KMS-11 (cell line): Measurements from ENCODE around the gene DSC3.
"Not testable (repeated sequence)": the region's sequence is repeated elsewhere in the genome, so short reads cannot be mapped to it uniquely, and the experiment has no call there.

ENCODE experiments used
- H2AFZ ChIP-seq: fragments of 200-600 bp; sonication (generic); 2 replicates; pipeline ENCODE4 v1.6.1; 2016; ENCODE audit warnings: antibody characterized with exemption, mixed run types, low read depth
- H3K27ac ChIP-seq: fragments of 200-600 bp; sonication (generic); 2 replicates; pipeline ENCODE4 v1.6.1; 2016; ENCODE audit warnings: mild to moderate bottlenecking, mixed run types
- H3K27me3 ChIP-seq: fragments of 200-600 bp; sonication (generic); 2 replicates; pipeline ENCODE4 v1.6.1; 2017; ENCODE audit warnings: mild to moderate bottlenecking, low read depth, mixed run types, moderate library complexity; ENCODE audit not compliant: insufficient read depth
- H3K36me3 ChIP-seq: fragments of 200-600 bp; sonication (generic); 2 replicates; pipeline ENCODE4 v1.6.1; 2017; ENCODE audit warnings: mild to moderate bottlenecking, mixed run types; ENCODE audit not compliant: insufficient read depth
- H3K4me1 ChIP-seq: fragments of 200-600 bp; sonication (generic); 2 replicates; pipeline ENCODE4 v1.6.1; 2016; ENCODE audit warnings: mild to moderate bottlenecking, low read depth, mixed run types; ENCODE audit not compliant: poor library complexity, severe bottlenecking
- H3K4me2 ChIP-seq: fragments of 200-600 bp; sonication (generic); 2 replicates; pipeline ENCODE4 v1.7.0; 2016; ENCODE audit warnings: mild to moderate bottlenecking, mixed run types
- H3K4me3 ChIP-seq: fragments of 200-600 bp; sonication (generic); IDR thresholded peaks from 2 replicates; pipeline ENCODE4 v1.6.1; 2017; ENCODE audit warnings: low read depth, low read length, mixed read lengths; ENCODE audit not compliant: insufficient read depth
- H3K79me2 ChIP-seq: fragments of 200-600 bp; sonication (generic); 2 replicates; pipeline ENCODE4 v1.6.1; 2016; ENCODE audit warnings: low read depth, mixed run types; ENCODE audit not compliant: insufficient read depth
- H3K9ac ChIP-seq: fragments of 200-600 bp; sonication (generic); 2 replicates; pipeline ENCODE4 v1.6.1; 2016; ENCODE audit warnings: mild to moderate bottlenecking, mixed run types
- H4K20me1 ChIP-seq: fragments of 200-600 bp; sonication (generic); 2 replicates; pipeline ENCODE4 v1.6.1; 2016; ENCODE audit warnings: mild to moderate bottlenecking, mixed run types; ENCODE audit not compliant: insufficient read depth
- CTCF ChIP-seq: fragments of 200-600 bp; sonication (generic); conservative IDR thresholded peaks from 2 replicates; pipeline ENCODE4 v1.6.1; 2017; ENCODE audit warnings: low read depth, mild to moderate bottlenecking, antibody characterized with exemption, low read length, moderate library complexity, mixed read lengths

The DSC3 gene

GRCh38 chr18:31039426-31039825, 3.1 kb downstream of the DSC3 start:
- H3K4me3 ChIP-seq: no peak overlapping the region
- TF ChIP-seq CTCF: no peak

GRCh38 chr18:31037686-31038085, 4.9 kb downstream of the DSC3 start:
- H3K4me2 ChIP-seq, H3K4me3 ChIP-seq, H3K9ac ChIP-seq, H3K27ac ChIP-seq, H3K4me1 ChIP-seq, H3K79me2 ChIP-seq, H3K36me3 ChIP-seq, H2AFZ ChIP-seq, H3K27me3 ChIP-seq, H4K20me1 ChIP-seq: not testable (repeated sequence)

More at GRCh38 chr18:31039426-31039825, 3.1 kb downstream of the DSC3 start:
- Histone ChIP-seq H2AFZ (no peak overlapping the region), H3K9ac (no peak overlapping the region), H3K27me3 (no peaks in the 10 kb centered on the region), H3K4me1 (no peaks in the 10 kb centered on the region), H3K36me3 (no peaks in the 10 kb centered on the region), H3K79me2 (no peaks in the 10 kb centered on the region), H3K4me2 (no peak overlapping the region), H3K27ac (no peak overlapping the region), H4K20me1 (no peaks in the 10 kb centered on the region)

- Histone ChIP-seq H3K27me3 (no peaks in the 10 kb centered on the region), H2AFZ (no peak overlapping the region), H3K4me2 (no peak overlapping the region), H3K9ac (no peak overlapping the region), H3K4me3 (no peak overlapping the region), H3K27ac (no peak overlapping the region), H4K20me1 (no peaks in the 10 kb centered on the region), H3K79me2 (no peaks in the 10 kb centered on the region), H3K36me3 (no peaks in the 10 kb centered on the region), H3K4me1 (no peaks in the 10 kb centered on the region)
- TF ChIP-seq CTCF: no peak
Measured at GRCh38 chr18:31034541-31034940, 8.0 kb downstream of the DSC3 start.

GRCh38 chr18:31030574-31031278, 11.8 kb downstream of the DSC3 start:
- no peak for TF ChIP-seq CTCF
- Histone ChIP-seq H3K4me1 (no peaks in the 10 kb centered on the region), H3K9ac (no peak overlapping the region), H4K20me1 (no peaks in the 10 kb centered on the region), H3K79me2 (no peaks in the 10 kb centered on the region), H3K36me3 (no peaks in the 10 kb centered on the region), H3K27ac (no peak overlapping the region), H2AFZ (peak overlapping the region; percentile 23; the same call in 1 of the 2 replicates), H3K27me3 (no peaks in the 10 kb centered on the region), H3K4me3 (no peak overlapping the region), H3K4me2 (peak overlapping the region; percentile 12; the same call in 1 of the 2 replicates)

- Histone ChIP-seq H3K36me3 (no peaks in the 10 kb centered on the region), H3K27ac (no peak overlapping the region), H2AFZ (no peak overlapping the region), H3K27me3 (no peaks in the 10 kb centered on the region), H3K4me3 (no peak overlapping the region), H4K20me1 (no peaks in the 10 kb centered on the region), H3K4me1 (no peaks in the 10 kb centered on the region), H3K9ac (no peak overlapping the region), H3K79me2 (no peaks in the 10 kb centered on the region), H3K4me2 (no peak overlapping the region)
- TF ChIP-seq CTCF: no peak
Measured at GRCh38 chr18:31015715-31016434, 26.7 kb downstream of the DSC3 start.

- H3K4me3 ChIP-seq, H3K4me1 ChIP-seq, H3K79me2 ChIP-seq, H3K27me3 ChIP-seq, H3K27ac ChIP-seq, H4K20me1 ChIP-seq, H2AFZ ChIP-seq, H3K9ac ChIP-seq, H3K4me2 ChIP-seq, H3K36me3 ChIP-seq: not testable (repeated sequence)
Measured at GRCh38 chr18:31011455-31011854, 31.1 kb downstream of the DSC3 start.
